Lung microvascular endothelial cell (primary cell): ENCODE measurements around the gene PLEKHM3. TPM values are rescaled to one million over a fixed set of nuclear protein-coding genes. Genes with fewer than 3 reads are reported as not detected.
"Not testable (repeated sequence)": the region's sequence is repeated elsewhere in the genome, so short reads cannot be mapped to it uniquely, and the experiment has no call there.

Experiments
- DNase-seq, 2 donors: peaks; one replicate each; pipeline versions ENCODE4 v3.0.0 to v3.0.0-alpha.2; 2010; ENCODE audit warnings: low read depth in 2 of 2
- total RNA-seq: library from RNA; depleted of rRNA; stranded (reverse); fragments of >200 nt; gene quantifications from 2 replicates; pipeline ENCODE4 v1.2.1, GENCODE V29; 2014

PLEKHM3 gene
- total RNA-seq, 1 donor from 2014 or later, result 16.5 TPM

- no peak for DNase-seq
Observed at GRCh38 chr2:208037564-208038487, 12.5 kb upstream of the PLEKHM3 start.

- no peak for DNase-seq
Observed at GRCh38 chr2:208036357-208036756, 11.0 kb upstream of the PLEKHM3 start.

GRCh38 chr2:208034503-208035140, 9.3 kb upstream of the PLEKHM3 start:
- no peak for DNase-seq

GRCh38 chr2:208033701-208034502, 8.6 kb upstream of the PLEKHM3 start:
- peak; percentile 57 to 83 for DNase-seq

GRCh38 chr2:208031608-208032019, 6.3 kb upstream of the PLEKHM3 start:
- no peak for DNase-seq

GRCh38 chr2:208025814-208026184, 472 bp upstream of the PLEKHM3 start:
- no peak for DNase-seq

GRCh38 chr2:208024091-208024490, 1.2 kb downstream of the PLEKHM3 start:
- DNase-seq, result no peak

- no peak for DNase-seq
Observed at GRCh38 chr2:208020253-208020652, 5.1 kb downstream of the PLEKHM3 start.

GRCh38 chr2:208018124-208018712, 7.1 kb downstream of the PLEKHM3 start:
- DNase-seq, result not testable (repeated sequence)

- no peak for DNase-seq
Observed at GRCh38 chr2:208017721-208018120, 7.6 kb downstream of the PLEKHM3 start.

GRCh38 chr2:208015475-208015874, 9.9 kb downstream of the PLEKHM3 start:
- peak; percentile 4 to 21 for DNase-seq

- DNase-seq, result peak; percentile 51 to 77
Observed at GRCh38 chr2:208013285-208014178, 11.8 kb downstream of the PLEKHM3 start.

- no peak for DNase-seq
Observed at GRCh38 chr2:208012449-208012848, 12.9 kb downstream of the PLEKHM3 start.

GRCh38 chr2:208010506-208010905, 14.8 kb downstream of the PLEKHM3 start:
- DNase-seq, result no peak

GRCh38 chr2:208006833-208007232, 18.5 kb downstream of the PLEKHM3 start:
- peak in 1 of 2 donors; percentile 37 for DNase-seq

- no peak for DNase-seq
Observed at GRCh38 chr2:208006337-208006736, 19.0 kb downstream of the PLEKHM3 start.

GRCh38 chr2:208001924-208002323, 23.4 kb downstream of the PLEKHM3 start:
- DNase-seq, result no peak

GRCh38 chr2:208000701-208001395, 24.5 kb downstream of the PLEKHM3 start:
- no peak for DNase-seq

GRCh38 chr2:207996848-207997247, 28.5 kb downstream of the PLEKHM3 start:
- DNase-seq, result no peak

GRCh38 chr2:207995887-207996286, 29.4 kb downstream of the PLEKHM3 start:
- no peak for DNase-seq
